Retina (tissue), 1 donor: ENCODE measurements around the gene CTNND2.

Source experiments
- DNase-seq: peaks from one replicate; pipeline ENCODE4 v3.0.0-alpha.2; 2016

CTNND2 gene

GRCh38 chr5:11230890-11231289 is 673.4 kb downstream of the CTNND2 start:
- DNase-seq: no peak

GRCh38 chr5:11227064-11227463 is 677.2 kb downstream of the CTNND2 start:
- no peak for DNase-seq

- DNase-seq: no peak
Observed at GRCh38 chr5:11224436-11225187, 679.6 kb downstream of the CTNND2 start.

DNA sequence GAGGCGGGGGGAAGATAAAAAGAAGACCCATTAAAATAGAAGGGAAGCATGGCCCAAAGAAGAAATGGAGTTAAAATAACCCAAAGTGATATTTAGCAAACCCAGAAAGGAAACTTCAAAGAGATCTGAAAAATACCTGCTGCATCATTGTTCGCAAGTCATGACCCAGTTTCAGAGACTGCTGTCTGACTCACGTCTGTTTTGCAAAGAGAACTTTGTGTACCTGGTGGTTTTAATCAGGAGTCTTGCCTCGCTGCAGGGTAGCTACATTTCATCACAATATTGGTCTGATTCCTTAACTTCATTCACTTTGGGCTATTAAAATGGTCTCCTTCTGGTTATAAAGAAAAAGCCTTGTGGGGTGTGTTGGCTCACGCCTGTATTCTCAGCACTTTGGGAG is 682.1 kb downstream of the CTNND2 start:
- DNase-seq: no peak

- DNase-seq: no peak
Observed at GRCh38 chr5:11214864-11215644, 689.2 kb downstream of the CTNND2 start.

GRCh38 chr5:11212706-11213105 is 691.5 kb downstream of the CTNND2 start:
- no peak for DNase-seq

DNA sequence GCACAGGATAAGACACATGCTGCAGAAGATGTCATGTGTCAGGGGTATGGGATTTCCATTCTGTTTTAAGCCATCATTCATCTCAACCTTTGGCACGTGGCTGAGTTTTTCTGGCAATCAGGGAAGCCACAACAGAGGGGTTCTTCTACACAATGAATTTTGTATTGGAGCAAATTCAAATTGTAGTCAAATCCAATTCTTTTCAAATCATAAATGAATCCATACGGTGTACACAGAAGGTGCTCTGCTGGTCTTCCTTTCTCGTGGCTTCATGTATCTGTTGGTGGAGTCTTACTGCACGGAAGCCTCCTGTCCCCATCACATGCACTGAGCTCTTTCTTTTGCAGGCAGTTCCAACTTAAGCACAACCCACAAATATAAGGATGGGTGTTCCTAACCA is 706.5 kb downstream of the CTNND2 start:
- no peak for DNase-seq

- peak; percentile 15 for DNase-seq
Observed at GRCh38 chr5:11191673-11192072, 712.6 kb downstream of the CTNND2 start.

DNA sequence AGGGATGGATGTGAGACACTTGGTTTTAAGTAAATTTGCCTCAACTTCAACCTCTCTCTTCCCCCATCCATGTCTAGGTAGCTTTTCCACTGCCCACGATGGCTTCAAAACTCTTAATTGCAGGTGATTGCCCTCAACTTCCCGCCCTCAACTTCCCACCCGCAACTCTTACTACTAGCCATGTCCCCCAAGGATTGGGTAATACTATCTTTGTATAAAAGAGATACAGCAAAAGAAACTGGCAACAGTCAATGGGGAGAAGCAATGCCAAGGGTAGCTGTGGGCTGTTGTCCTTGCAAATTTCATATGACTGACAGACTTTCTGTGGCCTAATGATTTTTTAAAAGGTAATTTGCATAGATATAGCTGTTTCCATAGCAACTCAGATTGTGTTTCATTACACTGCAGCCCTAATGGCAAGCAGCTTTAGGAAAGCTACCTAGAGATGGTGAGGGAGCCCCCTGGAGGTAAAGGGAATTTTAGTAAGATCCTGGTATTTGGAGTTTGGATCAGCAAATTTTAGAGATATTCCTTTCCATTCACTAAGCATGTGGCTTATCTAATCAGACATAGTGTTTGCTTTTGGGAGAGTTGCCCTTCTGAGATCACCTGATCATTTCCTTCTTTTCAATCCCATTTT is 721.7 kb downstream of the CTNND2 start:
- DNase-seq: no peak

DNA sequence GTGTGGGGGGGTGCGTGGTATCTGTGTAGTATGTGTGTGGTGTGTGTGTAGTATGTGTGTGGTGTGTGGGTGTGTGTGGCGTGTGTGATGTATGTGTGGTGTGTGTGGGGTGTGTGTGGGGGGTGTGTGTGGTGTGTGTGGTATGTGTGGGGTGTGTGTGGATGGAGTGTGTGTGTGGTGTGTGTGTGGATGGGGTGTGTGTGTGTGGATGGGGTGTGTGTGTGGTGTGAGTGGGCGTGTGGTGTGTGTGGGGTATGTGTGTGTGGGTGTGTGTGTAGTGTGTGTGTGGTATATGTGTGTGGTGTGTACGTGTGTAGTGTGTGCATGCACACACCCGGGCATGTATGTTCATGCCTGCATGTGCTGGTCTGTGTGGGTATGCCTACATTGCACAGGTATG is 722.3 kb downstream of the CTNND2 start:
- no peak for DNase-seq

- DNase-seq: no peak
Observed at GRCh38 chr5:11180890-11181289, 723.4 kb downstream of the CTNND2 start.

GRCh38 chr5:11177999-11178711 is 726.1 kb downstream of the CTNND2 start:
- no peak for DNase-seq

GRCh38 chr5:11174591-11174990 is 729.7 kb downstream of the CTNND2 start:
- no peak for DNase-seq

DNA sequence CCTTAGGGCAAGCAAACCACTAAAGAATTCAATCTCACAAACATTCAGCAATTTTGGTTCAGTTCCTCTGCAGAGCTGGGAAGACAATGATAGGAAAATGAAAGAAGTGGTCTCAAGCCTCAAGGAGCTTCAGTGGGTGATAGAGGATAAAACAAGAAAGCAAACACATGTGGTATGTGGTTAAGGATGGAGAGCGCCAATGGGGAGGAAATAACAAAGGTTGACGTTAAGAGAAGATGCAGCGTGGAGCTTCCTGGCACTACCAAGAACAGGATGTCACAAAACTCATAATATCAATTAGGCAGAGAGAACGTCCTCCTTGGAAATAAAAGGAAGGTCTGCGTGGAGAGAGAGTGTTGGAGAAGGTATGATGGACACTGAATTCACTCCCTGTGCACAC is 731.8 kb downstream of the CTNND2 start:
- no peak for DNase-seq

GRCh38 chr5:11171236-11171635 is 733.0 kb downstream of the CTNND2 start:
- DNase-seq: no peak

DNA sequence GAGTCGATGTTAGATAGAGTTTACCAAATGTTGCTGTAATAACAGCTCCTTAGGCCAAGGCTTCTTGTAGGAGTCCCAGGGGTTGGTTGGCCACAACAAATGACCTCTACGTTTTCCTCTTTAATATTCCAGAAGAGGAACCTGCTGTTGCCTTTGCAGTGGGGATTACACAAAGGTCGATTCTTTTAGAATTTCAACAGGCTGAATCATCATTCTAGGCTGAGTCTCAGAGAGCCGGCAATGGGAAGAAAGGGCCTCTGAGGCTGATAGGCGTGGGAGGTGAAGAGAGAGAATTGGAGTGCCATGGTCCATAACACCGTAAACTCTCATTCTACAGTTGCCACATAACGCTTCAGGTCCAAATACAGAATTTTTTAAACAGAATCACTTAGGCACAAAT is 737.3 kb downstream of the CTNND2 start:
- DNase-seq: no peak

- DNase-seq: no peak
Observed at GRCh38 chr5:11164531-11165294, 739.5 kb downstream of the CTNND2 start.

DNA sequence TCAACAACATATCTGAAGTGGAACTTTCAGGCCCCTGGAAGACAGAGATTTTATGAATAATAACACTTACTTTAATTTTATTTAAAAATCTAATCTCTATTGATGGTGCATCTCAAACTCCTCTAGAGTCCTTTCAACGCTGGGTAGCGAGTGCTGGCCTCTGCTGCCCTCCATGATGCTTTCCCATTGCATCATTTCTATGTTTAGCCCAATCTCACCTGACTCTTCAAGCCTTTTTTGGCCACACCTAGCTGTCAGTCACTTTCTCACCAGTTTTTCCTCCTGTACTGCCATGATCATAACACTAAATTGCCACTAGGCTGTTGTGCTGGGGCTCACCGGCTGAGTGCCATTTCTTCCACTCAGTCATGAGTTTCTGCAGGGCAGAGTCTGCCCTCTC is 747.1 kb downstream of the CTNND2 start:
- DNase-seq: no peak

- DNase-seq: no peak
Observed at GRCh38 chr5:11153670-11154382, 750.4 kb downstream of the CTNND2 start.

GRCh38 chr5:11152368-11152767 is 751.9 kb downstream of the CTNND2 start:
- DNase-seq: no peak

DNA sequence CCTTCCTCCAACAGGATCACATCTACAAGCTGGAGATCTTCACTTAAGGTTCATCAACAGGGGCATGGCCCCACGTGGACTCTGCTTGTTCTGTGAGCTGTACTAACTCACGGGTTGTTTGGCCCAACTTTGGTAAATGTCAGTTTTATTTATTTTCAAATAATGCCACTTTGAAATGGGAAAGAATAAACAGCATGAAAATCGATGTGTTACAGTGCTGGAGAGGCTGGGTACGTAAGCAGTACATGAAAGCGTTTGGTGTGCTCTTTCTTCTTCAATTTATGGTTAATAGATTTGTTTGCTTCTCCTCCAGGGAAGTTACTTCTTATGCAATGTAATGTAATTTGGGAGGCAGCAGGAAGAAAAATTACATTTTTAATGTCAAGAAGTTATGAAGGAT is 753.3 kb downstream of the CTNND2 start:
- no peak for DNase-seq
